SJSA1 (cell line): Measurements from ENCODE around the gene SLC12A7. TPM values are rescaled to one million over a fixed set of nuclear protein-coding genes. Genes with fewer than 3 reads are reported as not detected.
A peak's percentile ranks its signal among the peaks of the same experiment; 100 is the strongest.

Source experiments
- DNase-seq, 2 experiments: peaks; one replicate each; pipeline ENCODE4 v3.0.0-alpha.2; 2015 to 2020; ENCODE audit warnings: low spot score in 2 of 2, low read depth in 1 of 2
- H3K27ac ChIP-seq: fragments of 250-450 bp; sonication (Bioruptor Pico); 2 replicates; pipeline ENCODE4 v1.5.1; 2020; ENCODE audit warnings: mild to moderate bottlenecking, moderate library complexity
- H3K27me3 ChIP-seq: fragments of 250-450 bp; sonication (Bioruptor Pico); replicated peaks from 2 replicates; pipeline ENCODE4 v1.5.1; 2020; ENCODE audit warnings: mild to moderate bottlenecking, moderate library complexity
- H3K36me3 ChIP-seq: fragments of 250-450 bp; sonication (Bioruptor Pico); 2 replicates; pipeline ENCODE4 v1.5.1; 2020; ENCODE audit warnings: mild to moderate bottlenecking
- H3K4me1 ChIP-seq: fragments of 250-450 bp; sonication (Bioruptor Pico); replicated peaks from 2 replicates; pipeline ENCODE4 v1.6.1; 2021; ENCODE audit warnings: mild to moderate bottlenecking
- H3K4me3 ChIP-seq: fragments of 250-450 bp; sonication (Bioruptor Pico); 2 replicates; pipeline ENCODE4 v1.5.1; 2020; ENCODE audit warnings: mild to moderate bottlenecking
- H3K9me3 ChIP-seq: fragments of 250-450 bp; sonication (Bioruptor Pico); replicated peaks from 2 replicates; pipeline ENCODE4 v1.5.1; 2020; ENCODE audit warnings: mild to moderate bottlenecking
- total RNA-seq: library from RNA; depleted of rRNA; stranded (reverse); fragments of >200 nt; shearing (Covaris generic); gene quantifications from 2 replicates; pipeline ENCODE4 v1.2.3, GENCODE V29; 2014

SLC12A7 gene
- total RNA-seq, 1 experiment from 2014 or later = 11.9 TPM

DNA sequence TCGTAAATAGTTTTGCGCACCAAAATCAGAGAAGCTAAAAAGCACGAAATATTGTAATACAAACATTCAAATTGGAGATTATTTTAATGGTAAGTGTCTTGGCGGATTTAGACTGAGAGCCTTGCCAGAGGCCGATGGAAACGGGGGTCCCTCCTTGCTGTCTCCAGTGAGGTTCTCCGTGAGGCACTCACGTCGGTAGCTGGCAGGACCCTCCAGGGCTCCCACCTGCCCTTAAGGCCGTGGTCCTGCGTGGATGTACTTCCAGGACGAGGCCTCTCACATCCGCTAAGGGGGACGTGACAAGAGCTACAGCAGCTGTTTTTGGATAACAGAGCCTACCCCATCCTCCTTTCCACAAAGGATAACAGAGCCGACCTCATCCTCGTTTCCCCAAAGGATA lies 95.4 kb downstream of the SLC12A7 start:
- DNase-seq = no peak
- no peaks in the 10 kb centered on the region for H3K36me3 ChIP-seq

DNA sequence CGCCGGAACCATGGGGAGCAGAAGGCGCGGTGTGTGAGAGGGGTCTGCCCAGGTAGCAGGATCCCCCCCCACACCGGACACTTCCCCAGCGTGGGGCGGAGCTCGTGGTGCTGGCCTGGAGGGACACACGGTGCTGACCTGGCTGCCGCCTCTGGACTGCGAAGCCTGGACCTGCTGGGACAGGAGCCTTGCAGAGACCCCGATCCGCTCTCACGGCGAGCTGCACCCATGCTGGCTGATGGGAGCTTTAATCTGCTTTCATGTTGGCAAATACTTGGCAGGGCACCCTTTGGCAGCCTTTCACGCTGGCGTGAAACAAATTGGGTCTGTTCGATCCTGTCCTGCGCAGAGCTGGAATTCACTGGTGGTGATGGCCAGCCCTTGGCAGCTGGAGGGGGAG lies 95.8 kb downstream of the SLC12A7 start:
- peaks cover 62% of the 10 kb centered on the region for H3K27me3 ChIP-seq
- no peaks in the 10 kb centered on the region for H3K36me3 ChIP-seq

More for the DNA sequence above, 95.4 kb downstream of the SLC12A7 start:
- no peaks in the 10 kb centered on the region; the same call in 1 of the 2 replicates for H3K9me3 ChIP-seq
- H3K27ac ChIP-seq = no peak overlapping the region
- H3K27me3 ChIP-seq = peaks cover 63% of the 10 kb centered on the region
- no peak overlapping the region for H3K4me3 ChIP-seq
- H3K4me1 ChIP-seq = no peaks in the 10 kb centered on the region

DNA sequence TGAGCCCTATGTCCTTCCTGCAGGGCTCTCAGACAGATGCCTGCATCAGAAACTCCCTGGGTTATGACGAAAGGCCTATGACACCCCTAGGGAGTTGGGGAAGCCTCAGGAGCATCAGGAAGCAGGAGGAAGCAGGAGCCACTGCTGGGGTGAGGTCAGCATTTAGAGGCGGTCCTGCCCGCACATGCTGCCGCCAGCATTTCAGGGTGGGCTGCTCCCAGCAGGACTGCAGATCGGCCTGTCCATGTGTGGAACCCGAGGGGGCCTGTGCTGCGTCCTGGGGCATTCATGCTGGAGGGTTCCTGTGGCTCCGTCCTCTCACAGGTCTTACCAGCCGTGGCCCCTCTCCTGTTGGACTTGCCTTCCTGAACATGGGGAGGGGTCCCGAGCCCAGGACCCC lies 96.4 kb downstream of the SLC12A7 start:
- no peak for DNase-seq
- H3K9me3 ChIP-seq = no peaks in the 10 kb centered on the region
- no peak overlapping the region for H3K27ac ChIP-seq
- H3K4me3 ChIP-seq = no peak overlapping the region
- peaks cover 62% of the 10 kb centered on the region for H3K27me3 ChIP-seq
- H3K4me1 ChIP-seq = no peaks in the 10 kb centered on the region
- no peaks in the 10 kb centered on the region for H3K36me3 ChIP-seq

More for the DNA sequence above, 95.8 kb downstream of the SLC12A7 start:
- no peaks in the 10 kb centered on the region for H3K4me1 ChIP-seq
- H3K27ac ChIP-seq = no peak overlapping the region
- no peaks in the 10 kb centered on the region; the same call in 1 of the 2 replicates for H3K9me3 ChIP-seq
- H3K4me3 ChIP-seq = no peak overlapping the region
- DNase-seq = no peak

DNA sequence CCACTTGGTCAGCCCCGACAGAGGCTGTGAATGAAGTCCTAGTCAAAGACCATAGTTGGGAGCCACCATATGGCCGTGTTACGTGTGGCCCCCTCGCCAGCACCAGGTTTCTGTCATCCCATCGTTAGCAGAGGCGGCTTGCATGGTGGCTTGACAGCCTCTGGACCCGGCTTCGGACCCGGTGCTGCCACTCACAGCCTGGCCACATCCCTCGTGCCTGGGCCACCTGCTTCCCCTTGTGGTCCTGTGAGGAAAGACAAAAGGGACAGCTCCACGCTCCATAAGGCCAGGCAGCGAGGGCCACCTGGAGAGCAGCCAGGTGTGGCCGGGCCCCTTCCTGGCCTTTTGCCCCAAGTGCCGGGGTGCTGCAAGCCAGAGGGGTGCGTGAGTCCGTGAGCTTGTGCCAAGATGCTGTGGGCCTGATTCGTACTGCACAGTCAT lies 97.1 kb downstream of the SLC12A7 start:
- no peak for DNase-seq
- peaks cover 63% of the 10 kb centered on the region for H3K27me3 ChIP-seq
- H3K4me3 ChIP-seq = no peak overlapping the region
- H3K36me3 ChIP-seq = no peaks in the 10 kb centered on the region
- H3K27ac ChIP-seq = no peak overlapping the region
- no peaks in the 10 kb centered on the region for H3K9me3 ChIP-seq
- no peaks in the 10 kb centered on the region for H3K4me1 ChIP-seq

DNA sequence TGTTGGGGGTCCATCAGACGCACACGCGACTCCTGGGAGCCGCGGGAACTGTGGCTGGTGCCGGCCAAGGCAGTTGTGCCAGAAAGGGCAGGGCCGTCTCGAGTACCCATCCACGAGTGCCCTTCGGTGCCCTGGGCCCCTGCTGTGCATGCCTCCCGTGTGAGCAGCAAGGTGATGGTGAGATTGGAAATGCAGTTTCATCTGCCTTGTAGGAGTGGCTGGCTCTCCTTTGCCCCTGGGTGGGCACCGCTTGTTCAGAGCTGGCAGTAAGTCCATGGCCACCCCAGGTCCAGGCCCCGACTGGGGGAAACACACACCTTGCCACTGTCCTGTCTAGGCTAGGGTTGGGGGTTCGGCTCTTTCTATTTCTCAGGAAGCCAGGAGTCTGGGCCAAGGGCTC lies 97.5 kb downstream of the SLC12A7 start:
- Histone ChIP-seq H3K27me3 (peaks cover 63% of the 10 kb centered on the region), H3K4me3 (no peak overlapping the region), H3K4me1 (0 out of 2 replicates have a peak, but pooled peaks cover 1% of the 10 kb centered on the region), H3K27ac (no peak overlapping the region), H3K36me3 (no peaks in the 10 kb centered on the region), H3K9me3 (no peaks in the 10 kb centered on the region)
- no peak for DNase-seq

DNA sequence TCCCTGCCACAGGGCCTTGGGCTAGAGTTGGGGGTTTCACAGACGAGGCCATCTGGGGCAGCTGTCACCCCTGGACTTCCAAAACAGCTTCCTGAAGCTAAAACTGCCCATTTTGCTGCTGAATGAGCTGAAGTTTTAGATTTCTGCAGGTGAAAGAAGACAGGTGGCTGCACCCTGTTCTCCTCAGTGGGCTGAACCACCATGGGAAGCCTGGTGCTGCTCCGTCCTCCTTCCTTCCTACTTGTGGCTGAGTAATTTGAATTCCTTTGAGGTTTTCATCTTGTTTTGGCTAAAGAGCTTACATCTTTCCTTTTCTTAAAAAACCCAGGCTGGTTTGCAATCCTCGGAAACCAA lies 97.9 kb downstream of the SLC12A7 start:
- no peak overlapping the region for H3K4me3 ChIP-seq
- peaks cover 63% of the 10 kb centered on the region for H3K27me3 ChIP-seq
- DNase-seq = no peak
- no peaks in the 10 kb centered on the region for H3K36me3 ChIP-seq
- no peak overlapping the region for H3K27ac ChIP-seq
- 0 out of 2 replicates have a peak, but pooled peaks cover 5% of the 10 kb centered on the region for H3K4me1 ChIP-seq
- H3K9me3 ChIP-seq = no peaks in the 10 kb centered on the region

DNA sequence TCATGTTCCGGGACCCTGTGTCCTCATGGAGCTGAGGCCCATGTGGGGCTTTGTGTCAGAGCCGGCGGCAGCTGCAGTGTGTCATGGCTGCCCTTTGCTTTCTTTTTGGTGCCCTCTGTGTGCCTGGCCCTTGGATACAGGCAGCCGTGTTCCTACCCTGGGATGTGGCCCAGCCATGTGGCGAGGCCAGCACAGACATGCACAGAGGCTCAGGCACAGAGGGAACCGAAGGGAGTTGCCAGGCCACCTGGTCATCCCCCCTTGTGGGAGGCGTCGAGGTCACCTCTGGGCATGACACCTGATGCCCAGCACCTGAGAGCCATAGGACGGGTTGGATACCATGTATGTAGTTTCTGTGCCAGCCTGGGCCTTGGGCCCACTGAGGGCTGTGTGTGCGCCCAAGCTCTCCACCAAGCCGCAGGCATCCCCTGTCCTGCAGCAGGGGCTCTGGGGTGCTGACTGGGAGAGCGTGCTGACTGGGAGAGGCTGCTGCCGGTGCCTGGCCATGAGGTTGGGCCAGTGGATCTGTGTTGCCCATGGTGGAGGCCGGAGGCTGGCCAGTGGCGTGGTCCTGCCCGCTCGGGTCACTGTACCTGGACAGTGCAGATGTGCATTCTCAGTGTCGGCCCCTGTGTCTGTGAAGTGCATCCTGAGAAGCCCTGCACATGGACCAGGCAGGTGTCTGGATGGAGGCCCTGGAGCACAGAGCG lies 98.5 kb downstream of the SLC12A7 start:
- no peak overlapping the region for H3K27ac ChIP-seq
- H3K4me3 ChIP-seq = no peak overlapping the region
- peaks cover 63% of the 10 kb centered on the region for H3K27me3 ChIP-seq
- no peak for DNase-seq
- peaks cover 9% of the 10 kb centered on the region for H3K4me1 ChIP-seq
- H3K36me3 ChIP-seq = no peaks in the 10 kb centered on the region
- H3K9me3 ChIP-seq = no peaks in the 10 kb centered on the region

DNA sequence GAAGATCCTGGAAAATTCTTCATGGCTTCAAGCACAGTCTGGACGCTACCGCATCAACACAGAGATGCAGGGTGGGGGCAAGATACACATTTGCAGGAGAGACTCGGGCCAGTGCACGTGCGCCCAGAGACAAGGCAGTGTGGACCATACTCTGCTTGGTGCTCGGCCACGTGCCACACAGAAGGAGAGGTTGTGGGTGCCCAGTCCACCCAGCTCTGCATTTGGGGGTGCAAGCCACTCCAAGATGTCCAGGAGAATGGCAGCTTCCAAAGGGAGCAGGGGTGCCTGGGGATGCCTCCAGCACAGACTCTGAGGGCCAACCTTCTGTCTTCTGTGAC lies 99.0 kb downstream of the SLC12A7 start:
- H3K36me3 ChIP-seq = no peaks in the 10 kb centered on the region
- H3K27me3 ChIP-seq = peaks cover 63% of the 10 kb centered on the region
- H3K9me3 ChIP-seq = no peaks in the 10 kb centered on the region
- H3K27ac ChIP-seq = no peak overlapping the region
- DNase-seq = no peak
- peaks cover 10% of the 10 kb centered on the region for H3K4me1 ChIP-seq
- no peak overlapping the region for H3K4me3 ChIP-seq

DNA sequence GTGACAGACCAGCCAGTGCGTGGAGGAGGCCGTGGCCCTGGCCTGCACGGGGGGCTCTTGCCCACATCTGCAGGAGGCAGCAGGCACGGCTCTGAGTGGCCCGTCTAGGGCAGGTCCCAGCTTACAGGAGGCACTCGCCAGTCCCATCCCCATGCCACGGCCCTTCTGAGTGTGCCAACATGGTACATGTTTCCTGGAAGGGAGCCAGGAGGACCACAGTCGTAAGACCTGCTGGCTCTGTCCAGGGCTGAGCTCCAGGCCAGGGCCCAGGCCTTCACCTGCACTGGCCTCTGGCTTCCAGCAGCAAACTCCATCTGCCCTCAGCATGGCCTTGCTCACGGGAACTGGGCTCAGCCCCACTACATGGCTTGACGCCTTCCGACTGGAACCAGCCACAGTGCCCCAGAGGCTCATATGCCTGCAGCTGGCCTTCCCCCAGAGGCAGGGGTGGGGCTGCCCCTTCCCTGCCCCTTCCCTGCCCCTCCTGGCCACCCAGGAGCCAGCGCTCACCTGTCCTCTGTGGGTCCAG lies 99.5 kb downstream of the SLC12A7 start:
- H3K27ac ChIP-seq = no peak overlapping the region
- H3K9me3 ChIP-seq = no peaks in the 10 kb centered on the region
- H3K27me3 ChIP-seq = peaks cover 64% of the 10 kb centered on the region
- H3K36me3 ChIP-seq = no peaks in the 10 kb centered on the region
- no peak for DNase-seq
- H3K4me1 ChIP-seq = peaks cover 10% of the 10 kb centered on the region
- no peak overlapping the region for H3K4me3 ChIP-seq

DNA sequence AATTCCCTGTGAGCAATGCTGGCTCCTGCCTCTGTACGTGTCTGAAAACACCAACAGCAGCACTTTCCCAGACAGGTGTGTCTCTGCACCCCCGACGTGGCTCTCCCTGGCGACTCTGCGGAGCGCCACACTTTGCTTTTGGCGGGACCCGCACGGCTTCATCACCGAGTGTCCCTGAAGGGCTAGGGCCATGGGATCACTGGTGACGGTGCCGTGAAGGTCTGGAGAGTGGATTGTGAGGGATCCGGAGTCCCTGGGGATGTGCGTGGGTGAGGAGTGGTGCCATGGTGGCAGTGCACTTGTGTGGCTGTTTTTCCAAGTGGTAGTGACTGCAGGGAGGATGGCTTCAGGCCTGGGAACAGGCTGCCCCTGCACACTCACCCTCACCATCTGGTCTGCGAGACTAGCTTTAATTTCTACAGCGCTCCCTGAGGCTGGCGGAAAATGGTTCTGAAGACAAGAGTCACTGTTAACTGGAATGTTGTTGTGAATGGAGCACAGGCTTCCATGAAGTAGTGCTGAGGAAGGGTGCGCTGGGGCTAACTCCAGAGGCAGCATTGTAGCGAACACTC lies 100.0 kb downstream of the SLC12A7 start:
- Histone ChIP-seq H3K4me1 (peaks cover 10% of the 10 kb centered on the region), H3K27me3 (peaks cover 66% of the 10 kb centered on the region), H3K4me3 (no peak overlapping the region), H3K9me3 (no peaks in the 10 kb centered on the region), H3K27ac (no peak overlapping the region), H3K36me3 (no peaks in the 10 kb centered on the region)
- DNase-seq = no peak

DNA sequence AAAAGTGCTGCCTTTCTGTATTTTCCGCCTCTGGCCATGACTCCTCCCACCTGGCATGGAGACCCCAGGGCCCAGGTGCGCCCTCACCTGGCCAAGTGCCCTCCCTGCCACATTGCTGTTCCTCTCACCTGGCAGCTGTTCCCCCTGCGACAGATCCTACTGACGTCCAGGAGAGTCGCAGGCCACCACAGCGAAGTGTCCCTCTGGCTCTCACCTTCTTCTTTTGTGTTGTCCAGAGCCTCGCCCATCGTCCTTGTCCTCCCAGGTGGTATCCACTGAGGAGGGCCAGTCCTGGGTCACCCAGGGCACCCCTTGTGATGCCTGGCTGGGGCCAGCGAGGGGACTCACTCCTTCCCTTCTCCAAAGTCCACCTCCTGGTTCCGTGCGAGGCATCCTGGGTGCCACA lies 100.6 kb downstream of the SLC12A7 start:
- H3K4me1 ChIP-seq = peaks cover 10% of the 10 kb centered on the region
- no peak for DNase-seq
- H3K36me3 ChIP-seq = no peaks in the 10 kb centered on the region
- H3K9me3 ChIP-seq = no peaks in the 10 kb centered on the region
- no peak overlapping the region for H3K27ac ChIP-seq
- H3K27me3 ChIP-seq = peaks cover 65% of the 10 kb centered on the region
- no peak overlapping the region for H3K4me3 ChIP-seq

DNA sequence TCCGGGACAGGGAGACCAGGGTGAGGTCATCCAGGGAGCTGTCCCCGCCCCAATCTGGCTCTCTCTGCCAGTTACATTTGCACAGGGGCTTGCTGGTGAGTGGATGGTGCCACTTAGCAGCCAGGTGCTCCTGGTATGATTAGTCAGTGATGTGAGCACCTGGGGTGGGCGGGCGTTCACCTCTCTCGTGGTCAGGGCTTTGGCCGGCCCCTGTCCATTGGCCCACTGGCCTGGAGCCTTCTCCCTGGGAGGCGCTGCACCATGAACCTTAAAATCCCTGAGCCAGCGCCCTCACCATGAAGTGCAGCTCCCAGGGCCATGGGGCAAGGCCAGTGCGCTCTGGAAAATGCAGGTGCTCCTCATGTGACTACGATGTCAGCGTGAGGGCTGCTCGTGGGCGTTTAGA lies 101.2 kb downstream of the SLC12A7 start:
- DNase-seq = no peak
- no peak overlapping the region for H3K4me3 ChIP-seq
- no peaks in the 10 kb centered on the region for H3K36me3 ChIP-seq
- peaks cover 65% of the 10 kb centered on the region for H3K27me3 ChIP-seq
- H3K27ac ChIP-seq = no peak overlapping the region
- H3K4me1 ChIP-seq = peaks cover 10% of the 10 kb centered on the region
- H3K9me3 ChIP-seq = no peaks in the 10 kb centered on the region

DNA sequence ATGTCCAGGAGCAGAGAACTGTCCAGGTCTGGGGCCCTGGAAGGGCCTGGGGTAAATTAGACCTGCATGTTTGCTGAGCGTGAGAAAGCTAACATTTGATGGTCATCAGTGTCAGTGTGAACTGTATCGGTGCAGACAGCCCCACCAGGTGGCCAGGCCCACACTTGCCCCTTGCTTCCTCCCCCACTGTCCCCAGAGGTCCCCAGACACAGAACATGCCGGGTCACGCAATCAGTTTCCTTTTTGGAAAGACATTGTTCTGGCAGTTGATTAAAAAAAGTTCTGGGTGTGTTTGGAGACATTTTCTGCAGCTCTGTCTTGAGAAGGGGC lies 101.7 kb downstream of the SLC12A7 start:
- Histone ChIP-seq H3K36me3 (no peaks in the 10 kb centered on the region), H3K27me3 (peaks cover 66% of the 10 kb centered on the region), H3K9me3 (peaks cover 2% of the 10 kb centered on the region), H3K4me1 (peaks cover 12% of the 10 kb centered on the region), H3K27ac (no peak overlapping the region), H3K4me3 (no peak overlapping the region)
- DNase-seq = no peak

DNA sequence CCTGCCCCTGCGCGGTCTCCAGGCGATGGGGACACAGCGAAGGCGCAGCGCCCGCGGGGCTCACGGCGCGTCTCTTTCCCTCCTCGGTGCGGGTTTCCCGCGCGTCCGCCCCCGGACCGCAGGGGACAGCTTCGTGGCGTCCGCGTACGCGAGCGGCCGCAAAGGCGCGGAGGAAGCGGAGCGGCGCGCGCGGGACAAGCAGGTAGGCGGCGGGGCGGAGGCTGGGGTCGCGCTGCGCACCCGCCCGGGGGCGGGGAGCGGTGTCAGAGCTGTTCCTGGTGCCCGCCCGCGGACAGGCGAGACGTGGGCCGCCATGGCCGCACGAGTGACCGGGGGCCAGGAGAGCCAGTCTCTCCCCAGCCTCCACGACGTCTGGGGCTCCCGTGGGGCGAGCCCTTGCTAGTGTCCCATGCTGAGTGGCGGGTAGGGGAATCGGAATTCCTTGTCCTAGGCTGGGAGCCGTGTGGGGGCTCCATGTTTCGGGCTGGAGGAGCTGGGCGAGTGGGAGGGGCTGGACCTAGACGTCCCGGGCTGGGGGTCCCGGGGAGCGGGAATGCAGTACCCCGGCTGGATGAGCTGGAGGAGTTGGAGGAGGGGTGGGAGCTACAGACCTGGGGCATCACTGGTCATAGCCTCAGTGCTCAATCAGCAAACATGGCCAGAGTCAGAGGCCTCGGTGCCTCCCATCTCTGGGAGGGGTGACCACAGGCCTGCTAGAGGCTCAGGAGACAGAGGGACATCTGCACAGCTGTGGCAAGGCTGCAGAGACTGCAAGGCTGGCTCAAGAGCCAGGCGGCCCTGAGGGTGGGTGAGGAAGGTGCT lies 102.3 kb downstream of the SLC12A7 start:
- DNase-seq = peak in 1 of 2 experiments; percentile 45
- Histone ChIP-seq H3K36me3 (no peaks in the 10 kb centered on the region), H3K27ac (no peak overlapping the region), H3K4me1 (peaks cover 18% of the 10 kb centered on the region), H3K9me3 (peaks cover 6% of the 10 kb centered on the region), H3K27me3 (peaks cover 72% of the 10 kb centered on the region), H3K4me3 (no peak overlapping the region)
